PC-9 (cell line): ENCODE measurements around the gene HBS1L. TPM values are rescaled to one million over a fixed set of nuclear protein-coding genes. Genes with fewer than 3 reads are reported as not detected.

ENCODE experiments used
- BruUV-seq: library from RNA; stranded (reverse); fragments of 400-500 nt; replicated peaks from 2 replicates; lab custom pipeline; 2021; lab: Mats Ljungman, UMichigan
- CTCF ChIA-PET: fragments of 300-600 bp; sonication (Branson Sonifier 250); formaldehyde crosslinking; loops from one replicate; lab custom pipeline; 2022; ENCODE audit warnings: antibody characterized with exemption; lab: Charles Lee
- POLR2A ChIA-PET: fragments of 300-600 bp; sonication (Branson Sonifier 250); formaldehyde crosslinking; loops from one replicate; lab custom pipeline; 2022; ENCODE audit warnings: antibody characterized with exemption; ENCODE audit not compliant: unreplicated experiment; lab: Charles Lee
- DNase-seq, 2 experiments: peaks; one replicate each; pipeline versions ENCODE4 v3.0.0 to v3.0.0-alpha.2; 2015 to 2022; ENCODE audit warnings: mixed read lengths in 1 of 2
- H2AFZ ChIP-seq: fragments of 200-600 bp; sonication (generic); 2 replicates; pipeline ENCODE4 v1.8.1; 2017; ENCODE audit warnings: antibody characterized with exemption
- H3F3A ChIP-seq: fragments of 200-600 bp; sonication (generic); 2 replicates; pipeline ENCODE4 v1.8.1; 2017; ENCODE audit warnings: antibody characterized with exemption, mild to moderate bottlenecking, low read depth; ENCODE audit not compliant: insufficient read depth
- H3K27ac ChIP-seq: fragments of 200-600 bp; sonication (generic); 2 replicates; pipeline ENCODE4 v1.6.1; 2016; ENCODE audit warnings: mixed run types
- H3K27me3 ChIP-seq: fragments of 200-600 bp; sonication (generic); 2 replicates; pipeline ENCODE4 v1.6.1; 2016; ENCODE audit warnings: low read depth, mixed run types; ENCODE audit not compliant: insufficient read depth
- H3K36me3 ChIP-seq: fragments of 200-600 bp; sonication (generic); 2 replicates; pipeline ENCODE4 v1.6.1; 2016; ENCODE audit warnings: low read depth, mixed run types
- H3K4me1 ChIP-seq: fragments of 200-600 bp; sonication (generic); replicated peaks from 2 replicates; pipeline ENCODE4 v1.6.1; 2016; ENCODE audit warnings: mixed run types; ENCODE audit not compliant: insufficient read depth
- H3K4me2 ChIP-seq: fragments of 200-600 bp; sonication (generic); 2 replicates; pipeline ENCODE4 v1.6.1; 2017; ENCODE audit warnings: mixed run types
- H3K4me3 ChIP-seq: fragments of 200-600 bp; sonication (generic); 2 replicates; pipeline ENCODE4 v1.6.1; 2016; ENCODE audit warnings: mixed run types
- H3K79me2 ChIP-seq: fragments of 200-600 bp; sonication (generic); 2 replicates; pipeline ENCODE4 v1.6.1; 2017; ENCODE audit warnings: low read depth, mixed run types
- H3K9me2 ChIP-seq: fragments of 200-600 bp; sonication (generic); 2 replicates; pipeline ENCODE4 v1.8.1; 2017; ENCODE audit warnings: mild to moderate bottlenecking; ENCODE audit not compliant: insufficient read depth
- H3K9me3 ChIP-seq: fragments of 200-600 bp; sonication (generic); 2 replicates; pipeline ENCODE4 v1.8.1; 2016; ENCODE audit warnings: low read depth; ENCODE audit not compliant: insufficient read depth
- H4K20me1 ChIP-seq: fragments of 200-600 bp; sonication (generic); 2 replicates; pipeline ENCODE4 v1.8.1; 2017; ENCODE audit not compliant: insufficient read depth
- CTCF ChIP-seq: fragments of 200-600 bp; sonication (generic); conservative IDR thresholded peaks from 2 replicates; pipeline ENCODE4 v1.6.1; 2017; ENCODE audit warnings: mixed run types, antibody characterized with exemption, mild to moderate bottlenecking, moderate library complexity
- EZH2 ChIP-seq: fragments of 200-600 bp; sonication (generic); IDR thresholded peaks from 2 replicates; pipeline ENCODE4 v1.8.0; 2017; ENCODE audit warnings: antibody characterized with exemption, low read depth
- intact Hi-C: fragments of 100-400 bp; cut with micrococcal nuclease; formaldehyde crosslinking; loops from one replicate; pipeline ENCODE4 v1.10.0; 2022; ENCODE audit not compliant: unreplicated experiment
- total RNA-seq: library from RNA; stranded (reverse); gene quantifications from 2 replicates; pipeline ENCODE4 v1.2.3, GENCODE V29; 2021

HBS1L gene
- total RNA-seq, 1 experiment from 2014 or later, result 84.4 TPM

GRCh38 chr6:134932098-134932497, 122.5 kb downstream of the HBS1L start:
- H3K9me2 ChIP-seq, result no peaks in the 10 kb centered on the region
- no peak for DNase-seq
- no peak overlapping the region for H3K4me2 ChIP-seq
- no peak overlapping the region for H2AFZ ChIP-seq
- no peak for TF ChIP-seq CTCF
- TF ChIP-seq EZH2, result no peak
- H3K36me3 ChIP-seq, result no peaks in the 10 kb centered on the region
- no peaks in the 10 kb centered on the region for H3K27me3 ChIP-seq
- H3K4me3 ChIP-seq, result no peak overlapping the region
- H3K9me3 ChIP-seq, result no peaks in the 10 kb centered on the region
- intact Hi-C loops, result no loop called here
- H3K4me1 ChIP-seq, result no peaks in the 10 kb centered on the region
- no TSS peak for BruUV-seq
- no peak overlapping the region for H3K27ac ChIP-seq
- no peaks in the 10 kb centered on the region for H4K20me1 ChIP-seq
- POLR2A ChIA-PET, result interaction anchor here (0.5 kb wide), 1 partner anchor 33 kb away, joined by 6 read pairs; no protein-coding TSS in a partner anchor
- CTCF ChIA-PET, result no interaction called here
- no peaks in the 10 kb centered on the region for H3K79me2 ChIP-seq
- no peaks in the 10 kb centered on the region for H3F3A ChIP-seq

- Histone ChIP-seq H3K36me3 (no peaks in the 10 kb centered on the region), H3K4me1 (no peaks in the 10 kb centered on the region), H3K4me2 (no peak overlapping the region), H4K20me1 (no peaks in the 10 kb centered on the region), H3K27me3 (no peaks in the 10 kb centered on the region), H3K9me2 (no peaks in the 10 kb centered on the region), H3K79me2 (no peaks in the 10 kb centered on the region), H3K27ac (no peak overlapping the region), H3F3A (no peaks in the 10 kb centered on the region), H3K4me3 (no peak overlapping the region), H3K9me3 (no peaks in the 10 kb centered on the region), H2AFZ (no peak overlapping the region)
- ChIA-PET CTCF (no interaction called here), POLR2A (no interaction called here)
- no peak for DNase-seq
- no TSS peak for BruUV-seq
- intact Hi-C loops, result no loop called here
- TF ChIP-seq CTCF (no peak), EZH2 (no peak)
Observed at GRCh38 chr6:134930463-134930862, 124.2 kb downstream of the HBS1L start.

GRCh38 chr6:134928151-134928900, 126.3 kb downstream of the HBS1L start:
- no peaks in the 10 kb centered on the region for H3K9me2 ChIP-seq
- H3K27ac ChIP-seq, result no peak overlapping the region
- no peak overlapping the region for H3K4me3 ChIP-seq
- H3K79me2 ChIP-seq, result no peaks in the 10 kb centered on the region
- CTCF ChIA-PET, result no interaction called here
- H3K9me3 ChIP-seq, result no peaks in the 10 kb centered on the region
- no peaks in the 10 kb centered on the region for H4K20me1 ChIP-seq
- DNase-seq, result no peak
- H3K27me3 ChIP-seq, result no peaks in the 10 kb centered on the region
- no peak overlapping the region for H2AFZ ChIP-seq
- intact Hi-C loops, result no loop called here
- TF ChIP-seq EZH2, result no peak
- TF ChIP-seq CTCF, result no peak
- no TSS peak for BruUV-seq
- H3K4me1 ChIP-seq, result no peaks in the 10 kb centered on the region
- POLR2A ChIA-PET, result no interaction called here
- H3F3A ChIP-seq, result no peaks in the 10 kb centered on the region
- no peak overlapping the region for H3K4me2 ChIP-seq
- no peaks in the 10 kb centered on the region for H3K36me3 ChIP-seq
